Activated CD4-positive, CD25-positive, alpha-beta regulatory T cell treated with anti-CD3 and anti-CD28 coated beads, Interleukin-2, amount 50 U/mL, for 24 hours (primary cell): ENCODE data around the gene OR7G1.

Experiments used
- ATAC-seq, 2 donors: fragments of 150-1000 bp; cut with Tn5 transposase; one replicate each; pipeline ENCODE4 v1.10.0; 2021; ENCODE audit warnings: mild to moderate bottlenecking in 1 of 2, moderate library complexity in 1 of 2

Gene OR7G1

GRCh38 chr19:9115307-9115813 lies at the start of gene OR7G1:
Gene OR7G1, minus strand, starts transcription at chr19:9115763. Its CDS starts 0 bp downstream, at chr19:9115763.
- ATAC-seq = no peak

- no peak for ATAC-seq
These were observed 49.7 kb upstream of the OR7G1 start for GRCh38 chr19:9165261-9165660.

- no peak for ATAC-seq
These were observed 45.9 kb upstream of the OR7G1 start for GRCh38 chr19:9161427-9161826.

GRCh38 chr19:9159891-9160290 lies 44.3 kb upstream of the OR7G1 start:
- ATAC-seq = no peak

GRCh38 chr19:9156304-9156703 lies 40.7 kb upstream of the OR7G1 start:
- no peak for ATAC-seq

GRCh38 chr19:9155591-9155990 lies 40.0 kb upstream of the OR7G1 start:
- no peak for ATAC-seq

GRCh38 chr19:9151367-9151766 lies 35.8 kb upstream of the OR7G1 start:
- peak in 1 of 2 donors; percentile 25 for ATAC-seq

- ATAC-seq = no peak
These were observed 35.1 kb upstream of the OR7G1 start for GRCh38 chr19:9150650-9151049.

- no peak for ATAC-seq
These were observed 34.4 kb upstream of the OR7G1 start for GRCh38 chr19:9149997-9150396.

GRCh38 chr19:9148697-9149096 lies 33.1 kb upstream of the OR7G1 start:
- no peak for ATAC-seq

GRCh38 chr19:9146882-9147281 lies 31.3 kb upstream of the OR7G1 start:
- no peak for ATAC-seq

- no peak for ATAC-seq
These were observed 29.4 kb upstream of the OR7G1 start for GRCh38 chr19:9144920-9145319.

GRCh38 chr19:9140159-9140874 lies 24.8 kb upstream of the OR7G1 start, which contains the start of gene ZNF317:
Gene ZNF317, plus strand, starts transcription at chr19:9140397. Its CDS starts 15,620 bp downstream, at chr19:9156017.
- ATAC-seq = peak; percentile 95 to 96

GRCh38 chr19:9139609-9140158 lies 24.1 kb upstream of the OR7G1 start:
- ATAC-seq = no peak

- no peak for ATAC-seq
These were observed 16.9 kb upstream of the OR7G1 start for GRCh38 chr19:9132422-9132821.

GRCh38 chr19:9130965-9131364 lies 15.4 kb upstream of the OR7G1 start:
- ATAC-seq = peak in 1 of 2 donors; percentile 41

GRCh38 chr19:9128171-9128570 lies 12.6 kb upstream of the OR7G1 start:
- ATAC-seq = no peak

GRCh38 chr19:9126900-9127405 lies 11.4 kb upstream of the OR7G1 start, which contains the start of gene OR7G3:
Gene OR7G3, minus strand, starts transcription at chr19:9126950. Its CDS starts 0 bp downstream, at chr19:9126950.
- ATAC-seq = no peak

- no peak for ATAC-seq
These were observed 984 bp upstream of the OR7G1 start for GRCh38 chr19:9116547-9116946.

GRCh38 chr19:9109959-9110358 lies 5.6 kb downstream of the OR7G1 start:
- ATAC-seq = no peak

- ATAC-seq = no peak
These were observed 8.2 kb downstream of the OR7G1 start, which contains the start of gene OR7G2 for GRCh38 chr19:9107375-9107774. Gene OR7G2, minus strand, starts transcription at chr19:9107475. Its CDS starts 4,232 bp downstream, at chr19:9103243.

- ATAC-seq = no peak
These were observed 28.8 kb downstream of the OR7G1 start, which contains the start of gene OR1M1 for GRCh38 chr19:9086761-9087160. Gene OR1M1, plus strand, starts transcription at chr19:9087061. Its CDS starts 6,184 bp downstream, at chr19:9093245.

- no peak for ATAC-seq
These were observed 36.9 kb downstream of the OR7G1 start for GRCh38 chr19:9078651-9079050.

- no peak for ATAC-seq
These were observed 38.7 kb downstream of the OR7G1 start for GRCh38 chr19:9076901-9077300.
